HEK293 (cell line): ENCODE measurements around the gene ADSL.

ENCODE experiments used
- CTCF ChIA-PET: fragments of 350-600 bp; formaldehyde crosslinking; extraction: SDS; loops from one replicate; lab custom pipeline; 2021; ENCODE audit warnings: antibody characterized with exemption; lab: Yijun Ruan, JAX
- POLR2A ChIA-PET: fragments of 300-600 bp; formaldehyde crosslinking; extraction: SDS; loops from one replicate; lab custom pipeline; 2020; ENCODE audit warnings: antibody characterized with exemption, inconsistent platforms; lab: Yijun Ruan, JAX
- H3K27ac ChIP-seq: fragments of 200-500 bp; sonication (Bioruptor generic); 2 replicates; pipeline ENCODE4 v1.5.1; 2014; ENCODE audit warnings: low read depth, low read length, control low read depth, inconsistent platforms; ENCODE audit errors: extremely low read depth
- H3K36me3 ChIP-seq, 2 experiments: fragments of 200-500 bp in 1 of 2; sonication (Bioruptor generic) in 1 of 2; 1 replicate in 1 of 2; 2 replicates in 1 of 2; pipeline ENCODE4 v1.5.1; 2014 to 2017; ENCODE audit warnings: inconsistent platforms in 2 of 2, low read length in 2 of 2; ENCODE audit not compliant: control insufficient read depth in 2 of 2, insufficient read depth in 1 of 2
- H3K4me1 ChIP-seq: fragments of 200-500 bp; sonication (Bioruptor generic); 2 replicates; pipeline ENCODE4 v1.5.1; 2014; ENCODE audit warnings: mild to moderate bottlenecking, low read length, inconsistent platforms; ENCODE audit not compliant: control insufficient read depth, insufficient read depth
- H3K4me3 ChIP-seq: 2 replicates; pipeline ENCODE4 v1.5.1; 2011; ENCODE audit warnings: low read depth, mild to moderate bottlenecking, control low read depth, low read length, moderate library complexity
- H3K9me3 ChIP-seq: fragments of 200-500 bp; sonication (Bioruptor generic); 2 replicates; pipeline ENCODE4 v1.5.1; 2014; ENCODE audit warnings: low read depth, low read length, inconsistent platforms; ENCODE audit not compliant: control insufficient read depth, insufficient read depth
- AEBP2 ChIP-seq: fragments of 450-650 bp; formaldehyde crosslinking; IDR thresholded peaks from 2 replicates; pipeline ENCODE4 v1.5.1; 2016; ENCODE audit warnings: missing biosample characterization, missing genetic modification characterization, borderline replicate concordance
- BCL6B ChIP-seq: fragments of 450-650 bp; formaldehyde crosslinking; IDR thresholded peaks from 2 replicates; pipeline ENCODE4 v1.5.1; 2017; ENCODE audit warnings: missing biosample characterization, missing genetic modification characterization
- EGR2 ChIP-seq: fragments of 450-650 bp; formaldehyde crosslinking; IDR thresholded peaks from 2 replicates; pipeline ENCODE4 v1.5.1; 2016; ENCODE audit warnings: low read depth, missing biosample characterization, missing genetic modification characterization
- GLI4 ChIP-seq: fragments of 450-650 bp; formaldehyde crosslinking; IDR thresholded peaks from 2 replicates; pipeline ENCODE4 v1.5.1; 2016; ENCODE audit warnings: missing biosample characterization, missing genetic modification characterization
- KLF17 ChIP-seq: fragments of 450-650 bp; formaldehyde crosslinking; IDR thresholded peaks from 2 replicates; pipeline ENCODE4 v1.5.1; 2016; ENCODE audit warnings: missing biosample characterization, missing genetic modification characterization
- SETDB1 ChIP-seq: IDR thresholded peaks from one replicate; pipeline ENCODE4 v1.6.1; 2017; ENCODE audit warnings: mild to moderate bottlenecking, low read length, moderate library complexity, mixed read lengths; ENCODE audit not compliant: insufficient read length
- ZBTB1 ChIP-seq: fragments of 450-650 bp; formaldehyde crosslinking; IDR thresholded peaks from 2 replicates; pipeline ENCODE4 v1.5.1; 2016; ENCODE audit warnings: missing biosample characterization, missing genetic modification characterization
- ZBTB11 ChIP-seq: fragments of 450-650 bp; formaldehyde crosslinking; conservative IDR thresholded peaks from 2 replicates; pipeline ENCODE4 v1.5.1; 2016; ENCODE audit warnings: low read depth, missing biosample characterization, missing genetic modification characterization
- ZIC2 ChIP-seq: fragments of 450-650 bp; formaldehyde crosslinking; IDR thresholded peaks from 2 replicates; pipeline ENCODE4 v1.5.1; 2016; ENCODE audit warnings: missing biosample characterization, missing genetic modification characterization
- ZNF133 ChIP-seq: fragments of 450-650 bp; formaldehyde crosslinking; IDR thresholded peaks from 2 replicates; pipeline ENCODE4 v1.5.1; 2016; ENCODE audit warnings: missing biosample characterization, missing genetic modification characterization
- ZNF148 ChIP-seq: fragments of 450-650 bp; formaldehyde crosslinking; IDR thresholded peaks from 2 replicates; pipeline ENCODE4 v1.5.0; 2017; ENCODE audit warnings: missing biosample characterization, missing genetic modification characterization, borderline replicate concordance
- ZNF169 ChIP-seq: fragments of 450-650 bp; formaldehyde crosslinking; IDR thresholded peaks from 2 replicates; pipeline ENCODE4 v1.5.1; 2016; ENCODE audit warnings: missing biosample characterization, missing genetic modification characterization
- ZNF223 ChIP-seq: fragments of 450-650 bp; formaldehyde crosslinking; IDR thresholded peaks from 2 replicates; pipeline ENCODE4 v1.5.1; 2016; ENCODE audit warnings: missing biosample characterization, missing genetic modification characterization
- ZNF248 ChIP-seq: fragments of 450-650 bp; formaldehyde crosslinking; IDR thresholded peaks from 2 replicates; pipeline ENCODE4 v1.5.1; 2017; ENCODE audit warnings: missing biosample characterization, missing genetic modification characterization
- ZNF280D ChIP-seq: fragments of 450-650 bp; formaldehyde crosslinking; IDR thresholded peaks from 2 replicates; pipeline ENCODE4 v1.5.1; 2016; ENCODE audit warnings: missing biosample characterization, missing genetic modification characterization
- ZNF311 ChIP-seq: fragments of 450-650 bp; formaldehyde crosslinking; IDR thresholded peaks from 2 replicates; pipeline ENCODE4 v1.5.1; 2017; ENCODE audit warnings: missing biosample characterization, missing genetic modification characterization, borderline replicate concordance
- ZNF354C ChIP-seq: fragments of 450-650 bp; formaldehyde crosslinking; IDR thresholded peaks from 2 replicates; pipeline ENCODE4 v1.5.1; 2016; ENCODE audit warnings: missing biosample characterization, missing genetic modification characterization, low read depth, borderline replicate concordance
- ZNF560 ChIP-seq: fragments of 450-650 bp; formaldehyde crosslinking; IDR thresholded peaks from 2 replicates; pipeline ENCODE4 v1.5.1; 2017; ENCODE audit warnings: missing biosample characterization, missing genetic modification characterization, borderline replicate concordance
- ZNF600 ChIP-seq: fragments of 450-650 bp; formaldehyde crosslinking; IDR thresholded peaks from 2 replicates; pipeline ENCODE4 v1.5.1; 2016; ENCODE audit warnings: missing biosample characterization, missing genetic modification characterization
- ZNF747 ChIP-seq: fragments of 450-650 bp; formaldehyde crosslinking; IDR thresholded peaks from 2 replicates; pipeline ENCODE4 v1.5.1; 2016; ENCODE audit warnings: missing biosample characterization, missing genetic modification characterization
- ZNF843 ChIP-seq: fragments of 450-650 bp; formaldehyde crosslinking; IDR thresholded peaks from 2 replicates; pipeline ENCODE4 v1.5.1; 2016; ENCODE audit warnings: missing biosample characterization, missing genetic modification characterization
- ZSCAN30 ChIP-seq: fragments of 450-650 bp; IDR thresholded peaks from 2 replicates; pipeline ENCODE4 v1.5.1; 2018; ENCODE audit warnings: missing biosample characterization, mild to moderate bottlenecking, missing genetic modification characterization, moderate library complexity

ADSL gene

GRCh38 chr22:40300884-40301672 lies 45.2 kb upstream of the ADSL start:
- H3K4me3 ChIP-seq = no peak overlapping the region
- TF ChIP-seq GLI4 (tag by site-specific recombination) = no peak
- TF ChIP-seq ZNF223 = no peak
- no peak for TF ChIP-seq ZNF747 (tag by site-specific recombination)
- TF ChIP-seq ZNF843 (tag by site-specific recombination) = no peak
- TF ChIP-seq ZNF248 = no peak
- no peak for TF ChIP-seq BCL6B (tag by site-specific recombination)
- no peak for TF ChIP-seq ZIC2
- TF ChIP-seq ZNF280D (tag by site-specific recombination) = no peak
- TF ChIP-seq EGR2 (tag by site-specific recombination) = no peak
- no peak for TF ChIP-seq AEBP2
- no peak for TF ChIP-seq ZNF148
- ChIA-PET POLR2A (no interaction called here), CTCF (interaction anchor here (0.7 to 1.4 kb wide), 2 partner anchors 12 to 47 kb away, joined by 3 read pairs; no protein-coding TSS in a partner anchor)
- H3K27ac ChIP-seq = no peak overlapping the region
- H3K9me3 ChIP-seq = no peaks in the 10 kb centered on the region
- no peaks in the 10 kb centered on the region for H3K4me1 ChIP-seq
- peaks cover 24 to 53% of the 10 kb centered on the region in 2 experiments; a peak in 2 of 3 replicates for H3K36me3 ChIP-seq

- ChIA-PET POLR2A (no interaction called here), CTCF (interaction anchor here (0.6 to 1.4 kb wide), 2 partner anchors 46 to 197 kb away, joined by 3 read pairs; no protein-coding TSS in a partner anchor)
- H3K4me3 ChIP-seq = no peak overlapping the region
- H3K36me3 ChIP-seq = peaks cover 24 to 48% of the 10 kb centered on the region in 2 experiments; a peak in 2 of 3 replicates
- no peak overlapping the region for H3K27ac ChIP-seq
- H3K4me1 ChIP-seq = no peaks in the 10 kb centered on the region
- no peaks in the 10 kb centered on the region for H3K9me3 ChIP-seq
- TF ChIP-seq ZBTB1 (no peak), ZNF354C (tag by site-specific recombination) (no peak), ZBTB11 (tag by site-specific recombination) (no peak), ZNF311 (tag by site-specific recombination) (no peak), KLF17 (tag by site-specific recombination) (no peak), ZNF133 (tag by site-specific recombination) (no peak), ZSCAN30 (tag by site-specific recombination) (no peak), ZNF169 (tag by site-specific recombination) (no peak), ZNF600 (tag by site-specific recombination) (no peak), SETDB1 (no peak), ZNF560 (tag by site-specific recombination) (no peak)
Observed at GRCh38 chr22:40302149-40302548, 44.2 kb upstream of the ADSL start.
